ENCODE data around the gene IQCH.

GRCh38 chr15:67359431-67360079 lies 105.0 kb downstream of the IQCH start:
- TF ChIP-seq, protein P1, sequence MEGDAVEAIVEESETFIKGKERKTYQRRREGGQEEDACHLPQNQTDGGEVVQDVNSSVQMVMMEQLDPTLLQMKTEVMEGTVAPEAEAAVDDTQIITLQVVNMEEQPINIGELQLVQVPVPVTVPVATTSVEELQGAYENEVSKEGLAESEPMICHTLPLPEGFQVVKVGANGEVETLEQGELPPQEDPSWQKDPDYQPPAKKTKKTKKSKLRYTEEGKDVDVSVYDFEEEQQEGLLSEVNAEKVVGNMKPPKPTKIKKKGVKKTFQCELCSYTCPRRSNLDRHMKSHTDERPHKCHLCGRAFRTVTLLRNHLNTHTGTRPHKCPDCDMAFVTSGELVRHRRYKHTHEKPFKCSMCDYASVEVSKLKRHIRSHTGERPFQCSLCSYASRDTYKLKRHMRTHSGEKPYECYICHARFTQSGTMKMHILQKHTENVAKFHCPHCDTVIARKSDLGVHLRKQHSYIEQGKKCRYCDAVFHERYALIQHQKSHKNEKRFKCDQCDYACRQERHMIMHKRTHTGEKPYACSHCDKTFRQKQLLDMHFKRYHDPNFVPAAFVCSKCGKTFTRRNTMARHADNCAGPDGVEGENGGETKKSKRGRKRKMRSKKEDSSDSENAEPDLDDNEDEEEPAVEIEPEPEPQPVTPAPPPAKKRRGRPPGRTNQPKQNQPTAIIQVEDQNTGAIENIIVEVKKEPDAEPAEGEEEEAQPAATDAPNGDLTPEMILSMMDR (IDR thresholded peaks at IDR 0.05) = no peak
- TF ChIP-seq POLR2A (IDR thresholded peaks at IDR 0.05) = no peak
- TF ChIP-seq POLR2AphosphoS5 (IDR thresholded peaks at IDR 0.05) = no peak
